ENCODE measurements around the gene INPP5J. TPM values are rescaled to one million over a fixed set of nuclear protein-coding genes. Genes with fewer than 3 reads are reported as not detected.

Gene INPP5J
- total RNA-seq, 1 experiment from 2014 or later: 3.1 TPM

- no peaks in the 10 kb centered on the region for H3K27me3 ChIP-seq (ENCODE audit: low read length)
- TF ChIP-seq CTCF (conservative IDR thresholded peaks at IDR 0.05; ENCODE audit: low read depth, low read length): no peak
- TF ChIP-seq EZH2phosphoT487 (IDR thresholded peaks at IDR 0.05; ENCODE audit: borderline replicate concordance, low read length): no peak
- no peak for TF ChIP-seq EZH2 (IDR thresholded peaks at IDR 0.05; ENCODE audit: low read length, unreplicated experiment)
- peak; percentile 21 for ATAC-seq
- peak overlapping the region; percentile 24 for H2AFZ ChIP-seq (ENCODE audit: low read length)
- no peak for DNase-seq
- H3K9me3 ChIP-seq (ENCODE audit: low read length): no peaks in the 10 kb centered on the region
- H3K79me2 ChIP-seq (ENCODE audit: low read length): no peaks in the 10 kb centered on the region
- POLR2A ChIA-PET (ENCODE audit: unreplicated experiment): interaction anchor here (0.6 kb wide), 1 partner anchor 179 kb away, joined by 4 read pairs; the partner anchor contains the start of gene TUG1
- no peaks in the 10 kb centered on the region for H3K9me2 ChIP-seq (replicated peaks; ENCODE audit: low read length)
- intact Hi-C loops (cut with micrococcal nuclease): no loop called here
- CTCF ChIA-PET: interaction anchor here (0.6 to 2.8 kb wide), 3 partner anchors 11 to 41 kb away, joined by 3 to 16 read pairs (median 4); partner anchors contain the start of gene SELENOM
- H3K9ac ChIP-seq (ENCODE audit: low read length): no peak overlapping the region
- no peaks in the 10 kb centered on the region for H3K36me3 ChIP-seq (ENCODE audit: low read depth, low read length)
- H3K4me2 ChIP-seq (ENCODE audit: low read length): no peak overlapping the region
- no peak overlapping the region for H3K4me3 ChIP-seq (ENCODE audit: low read length)
- no TSS peak for BruUV-seq (replicated peaks)
- H3K27ac ChIP-seq (ENCODE audit: low read length): no peak overlapping the region
- H3K4me1 ChIP-seq (ENCODE audit: insufficient read depth, low read length): no peaks in the 10 kb centered on the region
- H3F3A ChIP-seq (ENCODE audit: low read length, unreplicated experiment): no peaks in the 10 kb centered on the region
- no peaks in the 10 kb centered on the region for H4K20me1 ChIP-seq (ENCODE audit: low read length)
Measured at GRCh38 chr22:31148488-31148887, 25.7 kb downstream of the INPP5J start.

DNA sequence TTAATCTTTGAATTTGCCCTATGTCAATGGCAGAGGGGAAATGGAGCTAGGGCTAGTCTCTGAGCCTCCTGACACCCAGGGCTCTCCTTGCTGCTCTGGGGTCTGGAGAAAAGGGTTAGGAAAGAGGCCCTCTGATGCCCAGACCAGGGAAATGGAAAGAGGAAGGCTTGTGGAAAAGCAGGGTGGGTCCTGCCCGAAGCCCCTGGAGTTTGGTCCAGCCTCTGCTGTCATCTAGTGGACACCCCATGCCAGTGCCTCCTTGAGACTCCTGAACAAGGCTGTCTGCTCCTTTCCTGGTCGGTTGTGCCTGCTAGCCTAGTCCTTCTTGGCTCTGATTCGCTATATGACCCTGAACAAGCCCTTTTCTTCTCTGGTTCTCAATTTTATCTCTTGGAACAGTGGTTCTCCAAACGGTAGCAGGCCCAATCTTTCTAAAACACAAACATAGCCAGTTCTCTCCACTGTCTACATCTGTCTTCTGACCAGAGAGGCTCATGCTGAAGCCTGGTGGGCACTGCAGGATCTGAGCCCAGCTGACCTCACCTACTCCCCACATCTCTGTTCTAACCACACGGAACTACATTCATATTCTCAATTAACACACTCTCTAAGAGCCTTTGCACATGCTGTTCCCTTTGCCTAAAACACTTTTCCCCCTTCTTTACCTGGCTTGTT is 26.3 kb downstream of the INPP5J start:
- no peak overlapping the region for H3K4me2 ChIP-seq (ENCODE audit: low read length)
- no peak overlapping the region for H3K27ac ChIP-seq (ENCODE audit: low read length)
- no peak overlapping the region for H3K9ac ChIP-seq (ENCODE audit: low read length)
- no peaks in the 10 kb centered on the region for H3K27me3 ChIP-seq (ENCODE audit: low read length)
- intact Hi-C loops (cut with micrococcal nuclease): loop anchor here (1.0 kb wide), 2 partner anchors 42 to 202 kb away; partner anchors contain the start of gene SELENOM
- no peak overlapping the region for H3K4me3 ChIP-seq (ENCODE audit: low read length)
- no peaks in the 10 kb centered on the region for H3K79me2 ChIP-seq (ENCODE audit: low read length)
- no peaks in the 10 kb centered on the region for H4K20me1 ChIP-seq (ENCODE audit: low read length)
- no TSS peak for BruUV-seq (replicated peaks)
- no peaks in the 10 kb centered on the region for H3F3A ChIP-seq (ENCODE audit: low read length, unreplicated experiment)
- peak overlapping the region; percentile 24; the same call in 1 of the 2 replicates for H2AFZ ChIP-seq (ENCODE audit: low read length)
- CTCF ChIA-PET: interaction anchor here (0.5 to 2.8 kb wide), 2 partner anchors 42 to 80 kb away, joined by 3 to 16 read pairs; partner anchors contain the start of gene SELENOM
- no peaks in the 10 kb centered on the region for H3K36me3 ChIP-seq (ENCODE audit: low read depth, low read length)
- POLR2A ChIA-PET (ENCODE audit: unreplicated experiment): no interaction called here
- H3K4me1 ChIP-seq (ENCODE audit: insufficient read depth, low read length): no peaks in the 10 kb centered on the region
- H3K9me2 ChIP-seq (replicated peaks; ENCODE audit: low read length): no peaks in the 10 kb centered on the region
- DNase-seq (peak; percentile 70), ATAC-seq (peak; percentile 95)
- TF ChIP-seq EZH2phosphoT487 (IDR thresholded peaks at IDR 0.05; ENCODE audit: borderline replicate concordance, low read length): no peak
- TF ChIP-seq CTCF (conservative IDR thresholded peaks at IDR 0.05; ENCODE audit: low read depth, low read length): peak; percentile 83
- no peaks in the 10 kb centered on the region for H3K9me3 ChIP-seq (ENCODE audit: low read length)

GRCh38 chr22:31150615-31151014 is 27.8 kb downstream of the INPP5J start:
- H3K27me3 ChIP-seq (ENCODE audit: low read length): no peaks in the 10 kb centered on the region
- H3K27ac ChIP-seq (ENCODE audit: low read length): no peak overlapping the region
- intact Hi-C loops (cut with micrococcal nuclease): no loop called here
- H3K4me1 ChIP-seq (ENCODE audit: insufficient read depth, low read length): peaks cover 4% of the 10 kb centered on the region; the same call in 1 of the 2 replicates
- H2AFZ ChIP-seq (ENCODE audit: low read length): no peak overlapping the region
- H4K20me1 ChIP-seq (ENCODE audit: low read length): no peaks in the 10 kb centered on the region
- no peak overlapping the region for H3K4me2 ChIP-seq (ENCODE audit: low read length)
- no peak overlapping the region for H3K4me3 ChIP-seq (ENCODE audit: low read length)
- no peaks in the 10 kb centered on the region for H3F3A ChIP-seq (ENCODE audit: low read length, unreplicated experiment)
- ChIA-PET CTCF (interaction anchor here (1.0 kb wide), 1 partner anchor 43 kb away, joined by 13 read pairs; the partner anchor contains the start of gene SELENOM), POLR2A (ENCODE audit: unreplicated experiment) (no interaction called here)
- H3K9ac ChIP-seq (ENCODE audit: low read length): no peak overlapping the region
- H3K9me3 ChIP-seq (ENCODE audit: low read length): no peaks in the 10 kb centered on the region
- peak; percentile 18 for DNase-seq
- no TSS peak for BruUV-seq (replicated peaks)
- H3K9me2 ChIP-seq (replicated peaks; ENCODE audit: low read length): no peaks in the 10 kb centered on the region
- no peaks in the 10 kb centered on the region for H3K79me2 ChIP-seq (ENCODE audit: low read length)
- peak; percentile 53 for ATAC-seq
- TF ChIP-seq CTCF (conservative IDR thresholded peaks at IDR 0.05; ENCODE audit: low read depth, low read length): peak; percentile 53
- TF ChIP-seq EZH2 (IDR thresholded peaks at IDR 0.05; ENCODE audit: low read length, unreplicated experiment): no peak
- H3K36me3 ChIP-seq (ENCODE audit: low read depth, low read length): no peaks in the 10 kb centered on the region

Measured in PC-3 (cell line).